Stomach (tissue), 4 donors: ENCODE data around the gene AADACL2.
"Not testable (repeated sequence)": the region's sequence is repeated elsewhere in the genome, so short reads cannot be mapped to it uniquely, and the experiment has no call there.

ENCODE experiments used
- CTCF ChIP-seq, 7 experiments: fragments of 450-650 bp in 4 of 7; fragments of 200-600 bp in 3 of 7; sonication (generic) in 3 of 7; IDR thresholded peaks; one replicate each; pipeline ENCODE4 v1.5.1; 2016 to 2019; ENCODE audit warnings: antibody characterized with exemption in 7 of 7, control low read depth in 2 of 7, mild to moderate bottlenecking in 1 of 7
- EP300 ChIP-seq: sonication (generic); formaldehyde crosslinking; IDR thresholded peaks from one replicate; pipeline ENCODE4 v1.6.1; 2017; ENCODE audit warnings: antibody characterized with exemption
- POLR2A ChIP-seq, 4 donors: fragments of 450-650 bp; IDR thresholded peaks; one replicate each; pipeline ENCODE4 v1.6.1; 2016; ENCODE audit warnings: antibody characterized with exemption in 4 of 4, control low read depth in 2 of 4, mild to moderate bottlenecking in 1 of 4, moderate library complexity in 1 of 4
- POLR2AphosphoS5 ChIP-seq, 3 donors: sonication (generic); formaldehyde crosslinking; IDR thresholded peaks; one replicate each; pipeline ENCODE4 v1.6.1; 2016; ENCODE audit warnings: antibody characterized with exemption in 3 of 3

GRCh38 chr3:151764699-151765098 lies 31.0 kb downstream of the AADACL2 start:
- not testable (repeated sequence) for TF ChIP-seq CTCF (IDR thresholded peaks at IDR 0.05); POLR2A (IDR thresholded peaks at IDR 0.05); POLR2AphosphoS5 (IDR thresholded peaks at IDR 0.05); EP300
